ENCODE measurements around the gene DDX17.

DNA sequence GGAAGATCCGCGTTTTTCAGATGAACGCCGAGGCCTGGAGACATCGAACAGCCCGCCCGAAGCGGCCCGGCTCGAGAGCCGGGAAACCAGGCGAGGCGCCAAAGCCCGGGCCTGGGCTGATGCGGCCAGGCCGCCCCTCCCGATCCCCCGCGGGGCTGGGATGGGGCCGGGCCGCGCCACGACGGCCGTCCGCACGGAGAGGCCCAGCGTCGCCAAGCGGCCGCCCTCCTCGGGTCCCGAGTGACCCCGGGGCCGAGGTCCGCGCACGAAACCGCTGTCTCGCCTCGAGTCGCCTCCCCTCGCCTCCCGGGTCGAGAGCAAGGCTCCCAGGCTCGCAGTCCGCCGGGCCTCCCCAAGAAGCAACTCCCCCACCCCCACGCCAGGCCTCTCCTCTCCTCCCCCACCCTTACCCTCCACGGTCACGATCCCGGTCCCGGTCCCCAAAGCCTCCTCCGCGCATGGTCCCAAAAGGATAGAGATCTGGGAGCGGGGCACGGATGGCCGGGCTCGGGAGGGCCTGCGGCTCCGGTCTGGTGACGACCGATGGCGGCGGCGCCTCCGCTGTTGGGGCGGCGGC, 482 bp downstream of the DDX17 start:
- TF ChIP-seq, protein P1, sequence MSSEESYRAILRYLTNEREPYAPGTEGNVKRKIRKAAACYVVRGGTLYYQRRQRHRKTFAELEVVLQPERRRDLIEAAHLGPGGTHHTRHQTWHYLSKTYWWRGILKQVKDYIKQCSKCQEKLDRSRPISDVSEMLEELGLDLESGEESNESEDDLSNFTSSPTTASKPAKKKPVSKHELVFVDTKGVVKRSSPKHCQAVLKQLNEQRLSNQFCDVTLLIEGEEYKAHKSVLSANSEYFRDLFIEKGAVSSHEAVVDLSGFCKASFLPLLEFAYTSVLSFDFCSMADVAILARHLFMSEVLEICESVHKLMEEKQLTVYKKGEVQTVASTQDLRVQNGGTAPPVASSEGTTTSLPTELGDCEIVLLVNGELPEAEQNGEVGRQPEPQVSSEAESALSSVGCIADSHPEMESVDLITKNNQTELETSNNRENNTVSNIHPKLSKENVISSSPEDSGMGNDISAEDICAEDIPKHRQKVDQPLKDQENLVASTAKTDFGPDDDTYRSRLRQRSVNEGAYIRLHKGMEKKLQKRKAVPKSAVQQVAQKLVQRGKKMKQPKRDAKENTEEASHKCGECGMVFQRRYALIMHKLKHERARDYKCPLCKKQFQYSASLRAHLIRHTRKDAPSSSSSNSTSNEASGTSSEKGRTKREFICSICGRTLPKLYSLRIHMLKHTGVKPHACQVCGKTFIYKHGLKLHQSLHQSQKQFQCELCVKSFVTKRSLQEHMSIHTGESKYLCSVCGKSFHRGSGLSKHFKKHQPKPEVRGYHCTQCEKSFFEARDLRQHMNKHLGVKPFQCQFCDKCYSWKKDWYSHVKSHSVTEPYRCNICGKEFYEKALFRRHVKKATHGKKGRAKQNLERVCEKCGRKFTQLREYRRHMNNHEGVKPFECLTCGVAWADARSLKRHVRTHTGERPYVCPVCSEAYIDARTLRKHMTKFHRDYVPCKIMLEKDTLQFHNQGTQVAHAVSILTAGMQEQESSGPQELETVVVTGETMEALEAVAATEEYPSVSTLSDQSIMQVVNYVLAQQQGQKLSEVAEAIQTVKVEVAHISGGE (CRISPR knock-in tag; IDR thresholded peaks at IDR 0.05), result no peak
- TF ChIP-seq FOS (IDR thresholded peaks at IDR 0.05; ENCODE audit: borderline replicate concordance, extremely low read depth, insufficient read length), result no peak
- TF ChIP-seq POLR2A (IDR thresholded peaks at IDR 0.05; ENCODE audit: low read depth, low read length), result peak; percentile 61
